ELR (cell line): ENCODE measurements around the gene SLC2A13.

ENCODE experiments used
- DNase-seq: peaks from one replicate; pipeline ENCODE4 v3.0.0-alpha.2; 2015; ENCODE audit warnings: low read depth

Gene SLC2A13

DNA sequence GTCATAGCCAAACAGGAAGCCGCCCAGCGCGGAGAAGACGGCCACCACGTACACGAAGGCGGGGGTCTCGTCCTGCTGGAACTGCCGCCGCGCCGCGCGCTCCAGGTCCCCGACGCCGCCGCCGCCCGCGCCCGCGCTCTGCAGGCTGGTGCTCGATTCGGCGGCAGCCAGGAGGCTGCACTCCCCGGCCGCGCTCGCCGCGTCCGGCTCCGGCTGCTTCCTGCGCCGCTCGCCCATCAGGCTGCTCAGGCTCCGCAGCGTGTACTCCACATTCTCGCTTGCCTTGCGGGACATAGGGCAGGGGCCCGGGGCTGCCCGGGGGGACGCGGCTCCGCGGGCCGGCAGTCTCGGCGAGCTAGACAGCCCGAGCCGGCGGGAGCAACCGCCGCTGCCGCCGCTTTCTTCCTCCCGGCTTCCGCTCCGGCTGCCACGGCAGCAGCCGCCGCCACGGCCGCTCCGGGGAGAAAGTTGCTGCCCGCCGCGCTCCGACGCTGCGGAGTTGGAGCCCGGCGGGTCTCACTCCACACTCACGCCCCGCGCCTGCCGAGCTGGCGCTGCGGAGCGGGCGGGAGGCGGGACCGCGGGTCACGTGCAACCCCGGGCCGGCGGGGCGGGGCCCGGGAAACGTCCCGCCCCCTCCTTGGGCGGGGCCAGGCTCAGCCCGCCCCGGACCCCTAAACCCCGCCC is at the start of gene SLC2A13:
SLC2A13 (minus strand) TSS at position 567 of the 687 bp plus-strand sequence; CDS start at position 294, 273 bp downstream.
- peak; percentile 70 for DNase-seq

DNA sequence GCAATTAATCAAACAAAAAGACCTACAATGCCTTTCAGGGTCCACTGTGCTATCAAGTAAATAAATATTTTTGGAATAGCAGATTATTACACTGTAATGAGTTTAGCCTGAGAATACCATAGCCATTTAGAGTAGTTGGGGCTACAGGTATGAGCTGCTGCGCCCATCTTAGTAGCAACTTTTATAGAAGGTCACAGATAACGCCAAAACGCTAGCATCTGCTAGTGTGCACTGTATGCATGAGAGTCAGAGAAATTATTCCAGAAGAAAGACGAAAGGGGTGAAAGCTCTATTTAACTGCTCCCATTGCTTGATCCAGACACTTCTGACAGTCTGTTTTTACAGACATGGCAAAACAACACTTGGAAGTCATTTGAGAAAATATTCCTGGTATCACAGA is 48.5 kb upstream of the SLC2A13 start:
- no peak for DNase-seq

DNA sequence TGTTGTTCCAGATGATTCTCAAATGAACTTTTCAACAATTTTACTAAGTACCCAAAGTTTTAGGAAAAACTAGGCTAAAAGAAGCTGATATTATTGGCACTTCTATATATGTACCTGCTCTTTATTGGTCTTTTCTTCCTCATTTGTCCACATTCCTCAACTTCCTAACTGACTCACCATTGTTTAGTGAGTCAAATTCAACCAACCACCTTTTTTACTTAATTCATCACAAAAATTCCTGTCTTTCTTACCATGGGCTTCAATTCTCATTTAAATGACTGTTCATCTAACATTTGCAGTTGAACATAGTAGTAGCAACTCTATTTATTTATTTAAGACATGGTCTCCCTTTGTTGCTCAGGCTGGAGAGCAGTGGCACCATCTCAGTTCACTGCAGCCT is 47.6 kb upstream of the SLC2A13 start:
- peak; percentile 9 for DNase-seq

DNA sequence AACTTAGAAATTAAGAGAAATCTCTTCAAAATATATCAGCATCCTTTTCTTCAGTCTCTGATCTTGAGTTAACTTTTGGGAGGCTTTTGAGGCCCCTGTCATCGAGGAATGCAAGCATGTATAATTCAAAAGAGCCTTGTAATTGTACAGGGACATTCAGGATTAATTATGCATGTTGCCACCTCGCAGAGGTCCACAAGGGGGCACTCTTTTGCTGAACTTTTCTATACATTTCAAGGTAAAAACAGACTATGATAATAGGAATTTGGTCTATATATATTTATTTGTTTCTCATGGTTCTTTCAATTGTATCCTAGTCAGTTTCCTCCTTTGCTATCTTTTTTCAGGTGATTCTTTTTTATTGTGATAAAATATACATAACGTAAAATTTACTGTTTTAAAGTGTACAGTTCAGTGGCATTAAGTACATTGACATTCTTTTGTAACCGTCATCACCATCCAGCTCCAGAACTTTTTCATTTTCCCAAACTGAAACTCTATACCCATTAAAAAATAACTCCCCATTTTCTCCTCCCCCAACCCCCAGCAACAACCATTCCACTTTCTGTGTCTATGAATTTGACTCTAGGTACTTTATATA is 47.0 kb upstream of the SLC2A13 start:
- peak; percentile 54 for DNase-seq

DNA sequence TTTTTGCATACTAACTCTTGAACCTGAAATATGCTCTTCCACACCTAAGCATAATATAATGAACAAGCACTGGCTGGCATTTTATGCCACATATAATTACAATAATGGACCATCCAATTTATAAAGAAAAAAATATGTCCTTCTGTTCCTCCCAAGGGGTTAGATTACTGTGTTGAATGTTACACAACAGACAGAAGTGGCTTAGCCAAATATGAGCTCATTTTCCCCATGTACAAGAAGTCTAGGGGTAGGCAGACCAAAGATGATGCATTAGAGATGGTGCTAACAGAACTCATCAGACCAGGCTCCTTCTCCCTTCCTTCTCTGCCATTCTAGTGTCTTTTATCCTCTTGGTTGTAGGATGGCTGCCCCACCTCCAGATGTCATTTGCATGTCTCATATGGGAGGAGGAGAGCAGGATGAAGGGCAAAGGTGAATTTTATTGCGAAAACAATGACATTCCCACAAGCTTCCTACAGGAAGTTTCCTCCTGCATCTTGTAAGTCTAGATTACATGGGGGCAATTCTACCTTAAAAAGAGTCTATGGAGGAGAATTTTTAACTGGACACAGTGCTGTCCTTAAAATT is 43.9 kb upstream of the SLC2A13 start:
- peak; percentile 10 for DNase-seq

DNA sequence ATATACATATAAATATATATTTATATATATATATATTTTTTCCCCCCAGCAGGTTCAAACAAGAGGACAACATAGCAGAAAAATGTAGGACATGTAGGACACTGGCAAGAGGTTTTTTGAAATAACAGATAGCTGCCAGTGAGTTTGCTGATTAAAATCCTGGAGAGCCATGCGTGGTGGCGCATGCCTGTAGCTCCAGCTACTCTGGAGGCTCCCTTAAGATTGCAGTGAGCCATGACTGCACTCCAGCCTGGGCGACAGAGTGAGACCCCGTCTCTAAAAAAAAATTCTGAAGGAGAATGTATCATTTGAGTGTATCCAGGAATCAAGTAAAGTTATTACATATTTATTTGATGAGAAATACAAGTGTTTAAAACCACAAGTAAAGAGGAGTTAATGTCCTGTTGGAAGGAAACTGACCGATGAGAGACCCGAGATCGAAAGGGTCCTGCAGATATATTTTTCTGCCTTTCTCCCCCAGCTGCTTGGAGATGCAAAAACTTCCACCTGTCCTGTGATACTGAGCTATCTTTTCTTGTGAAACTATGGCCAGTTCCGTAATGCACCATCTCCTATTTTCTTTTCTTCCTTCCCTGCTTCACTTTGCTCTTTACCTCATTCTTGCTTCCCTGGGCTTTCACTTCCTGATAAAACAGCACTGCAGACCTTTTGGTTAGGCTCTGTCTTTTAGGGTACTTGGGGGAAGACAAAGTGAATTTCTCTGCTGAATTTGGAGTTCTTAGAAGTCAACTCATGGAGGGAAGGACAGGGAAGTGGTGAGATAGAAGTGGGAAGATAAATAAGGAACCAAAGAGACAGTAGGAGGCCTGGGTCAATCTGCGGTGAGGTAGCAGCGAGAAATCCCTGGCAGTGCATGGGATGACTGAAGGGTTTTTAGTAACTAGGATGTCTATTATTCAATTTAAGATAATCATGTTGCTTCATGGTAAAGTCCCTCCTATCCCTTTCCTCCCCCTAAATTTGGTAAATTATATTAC is 41.2 kb upstream of the SLC2A13 start:
- no peak for DNase-seq

DNA sequence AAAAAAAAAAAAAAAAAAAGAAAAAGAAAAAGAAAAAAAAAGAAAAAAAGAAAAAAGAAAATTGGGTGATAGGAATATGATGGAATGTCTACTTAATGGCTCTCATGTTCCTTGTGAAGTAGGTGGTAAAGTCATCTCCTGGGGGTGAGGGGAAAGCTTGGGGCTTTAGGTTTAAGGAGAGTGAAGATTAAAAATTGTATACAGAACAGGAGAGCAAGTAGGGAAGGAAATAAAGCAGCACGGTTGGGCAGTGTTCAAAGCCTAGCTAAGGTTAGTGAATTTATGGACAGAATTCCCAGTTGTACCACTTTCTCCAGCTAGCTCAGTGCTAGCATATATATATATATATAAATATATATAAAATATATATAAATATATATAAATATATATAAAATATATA is 40.0 kb upstream of the SLC2A13 start:
- DNase-seq: no peak

DNA sequence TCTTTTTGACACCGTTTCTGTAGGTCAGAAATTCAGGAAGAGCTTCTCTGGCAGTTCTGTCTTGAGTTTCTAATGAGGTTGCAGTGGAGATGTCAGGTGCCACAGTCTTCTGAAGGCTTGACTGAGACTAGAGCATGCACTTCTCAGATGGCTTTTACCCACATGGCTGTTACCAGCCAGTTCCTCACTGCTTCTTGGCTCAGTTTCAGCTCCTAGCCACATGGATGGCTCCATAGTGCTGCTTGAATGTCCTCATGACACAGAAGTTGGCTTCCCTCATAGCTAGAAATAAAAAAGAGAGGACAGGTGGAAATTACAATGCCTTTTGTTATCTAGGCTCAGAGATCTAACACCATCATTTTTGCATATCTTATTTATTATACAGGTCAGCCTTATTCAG is 38.1 kb upstream of the SLC2A13 start:
- DNase-seq: no peak

DNA sequence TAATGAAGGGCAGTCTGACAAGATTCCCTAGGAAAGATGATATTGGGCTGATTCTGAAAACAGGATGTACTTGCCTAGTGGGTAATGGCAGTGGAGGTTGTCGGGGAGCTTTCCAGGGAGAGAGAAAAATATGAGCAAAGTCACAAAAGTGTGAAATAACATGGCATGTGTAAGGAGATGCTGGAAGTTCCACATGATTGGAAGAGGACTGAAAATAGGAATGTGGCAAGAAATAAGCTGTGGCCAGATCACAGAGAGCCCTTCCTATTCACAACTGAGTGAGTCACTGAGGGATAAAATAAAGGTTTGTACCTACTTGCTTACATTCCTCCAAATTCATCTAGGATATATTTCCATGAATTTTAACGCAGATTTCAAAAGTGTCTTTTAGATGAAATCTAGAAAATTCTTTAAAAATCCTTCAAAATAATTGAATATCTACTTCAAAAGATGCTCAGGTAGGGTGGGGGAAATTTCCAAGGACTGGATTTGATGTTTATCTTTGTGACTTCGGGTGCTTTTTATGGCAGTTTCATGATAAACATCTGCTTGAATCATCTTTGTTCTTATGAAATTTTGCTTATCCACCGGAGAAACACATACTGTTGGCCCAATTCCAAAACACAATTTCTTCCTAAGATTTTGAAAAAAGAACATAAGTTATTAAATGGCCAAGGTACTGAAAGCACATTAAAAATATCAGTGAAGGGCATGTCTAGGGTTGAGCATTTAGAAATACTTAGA is 36.3 kb upstream of the SLC2A13 start:
- DNase-seq: peak; percentile 19

DNA sequence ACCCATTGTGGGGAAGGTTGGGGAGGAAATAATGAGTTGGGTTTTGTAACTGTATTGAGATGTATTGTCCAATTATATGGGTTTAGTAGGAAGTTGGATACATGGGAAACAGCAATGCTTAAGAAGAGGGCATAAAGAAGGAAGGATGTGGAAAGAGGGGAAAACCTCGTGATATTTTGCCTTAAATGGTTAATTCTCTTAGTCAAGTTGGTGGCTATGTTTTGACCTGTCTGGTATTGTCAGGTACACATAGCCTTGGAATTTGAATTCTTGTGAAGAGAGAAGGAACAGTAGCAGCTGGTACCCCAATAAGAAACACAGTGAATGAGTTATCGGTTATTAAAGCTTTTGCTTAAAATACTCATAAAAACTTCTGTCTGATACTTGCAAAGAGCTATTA is 32.6 kb upstream of the SLC2A13 start:
- no peak for DNase-seq

DNA sequence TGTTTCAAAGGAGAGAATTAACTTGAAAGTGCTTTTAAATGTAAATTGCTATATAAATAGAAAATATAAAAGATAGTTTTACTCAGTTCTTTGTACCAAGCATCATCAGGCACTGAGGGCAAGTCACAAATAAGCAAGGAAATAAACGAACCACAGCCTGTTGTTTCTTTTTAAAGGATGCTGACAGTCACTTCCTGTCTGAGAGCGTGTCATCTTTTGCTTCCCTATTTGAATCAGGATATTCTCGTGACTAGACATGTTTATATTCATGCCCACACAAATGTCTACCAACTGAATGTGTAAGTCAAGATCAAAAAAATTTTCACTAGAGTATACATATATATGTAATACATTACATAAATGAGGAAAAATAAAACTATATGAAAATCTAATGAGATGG is 31.4 kb upstream of the SLC2A13 start:
- peak; percentile 59 for DNase-seq

DNA sequence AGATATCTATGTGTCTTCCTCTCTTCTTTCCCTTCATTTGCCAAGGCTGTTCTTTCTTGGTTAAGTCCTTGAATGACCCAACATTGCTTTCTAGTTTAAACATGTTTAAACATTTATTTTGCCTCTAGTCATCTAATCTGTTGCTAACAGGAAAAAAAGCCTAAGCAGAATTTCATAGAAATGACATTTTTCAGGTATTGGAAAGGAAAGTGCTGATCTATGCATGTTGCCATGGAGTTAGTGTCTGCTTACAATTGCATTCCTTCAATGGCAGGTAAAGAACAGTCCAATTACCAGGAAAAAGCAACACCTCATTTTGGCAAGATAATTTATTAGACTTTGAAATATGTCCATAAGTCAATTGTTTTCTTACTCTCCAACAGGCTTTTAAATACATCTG is 21.5 kb upstream of the SLC2A13 start:
- no peak for DNase-seq

DNA sequence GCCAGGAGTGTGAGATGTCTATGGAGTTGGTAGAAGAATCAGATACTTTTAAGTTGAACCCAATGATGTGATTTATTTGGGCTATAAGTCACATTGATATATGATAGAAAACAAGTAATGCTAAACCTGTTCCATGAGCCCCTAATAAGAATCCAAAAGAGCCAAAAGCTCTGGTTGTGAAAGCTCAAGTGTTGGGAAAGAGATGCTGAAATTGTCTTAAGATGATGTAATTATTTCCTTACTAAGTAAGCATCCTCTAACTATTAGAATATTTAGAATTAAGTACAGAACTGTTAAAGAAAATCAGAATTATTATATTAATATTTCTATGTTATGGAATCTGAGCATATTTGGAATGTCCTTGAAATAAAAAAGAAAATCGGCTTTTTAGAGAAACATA is 17.6 kb upstream of the SLC2A13 start:
- no peak for DNase-seq

DNA sequence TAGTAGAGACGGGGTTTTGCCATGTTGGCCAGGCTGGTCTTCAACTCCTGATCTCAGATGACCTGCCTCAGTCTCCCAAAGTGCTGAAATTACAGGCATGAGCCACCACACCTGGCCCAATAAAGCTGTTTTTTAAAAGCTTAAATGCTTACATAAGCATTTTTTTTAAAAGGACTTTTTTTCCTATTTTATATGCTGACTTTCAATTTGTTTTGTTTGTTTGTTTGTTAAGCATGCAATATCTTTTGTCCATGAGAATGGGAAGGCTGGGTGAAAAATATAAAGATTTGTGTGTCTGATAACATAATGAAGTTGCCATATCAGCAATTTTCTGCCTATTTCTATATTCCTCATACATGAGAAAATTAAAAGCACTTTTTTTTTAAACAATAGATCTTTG is 17.0 kb upstream of the SLC2A13 start:
- no peak for DNase-seq

DNA sequence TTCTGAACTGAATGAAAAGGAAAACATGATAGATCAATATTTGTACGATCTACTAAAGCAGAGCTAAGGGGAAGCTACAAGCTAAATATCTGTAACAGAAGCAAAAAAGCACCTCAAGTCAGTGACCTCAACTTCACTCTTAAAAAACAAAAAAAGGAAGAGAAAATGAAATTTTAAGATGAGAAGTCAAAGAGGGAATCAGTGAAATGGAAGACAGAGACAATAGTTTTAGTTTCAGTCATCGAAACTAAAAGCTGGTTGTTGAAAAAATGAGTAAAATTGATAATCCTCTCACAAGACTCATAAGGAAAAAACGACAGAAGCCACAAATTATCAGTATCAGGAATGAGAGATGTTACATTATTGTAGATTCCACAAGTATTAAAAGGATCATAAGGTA is 11.9 kb upstream of the SLC2A13 start:
- DNase-seq: no peak

DNA sequence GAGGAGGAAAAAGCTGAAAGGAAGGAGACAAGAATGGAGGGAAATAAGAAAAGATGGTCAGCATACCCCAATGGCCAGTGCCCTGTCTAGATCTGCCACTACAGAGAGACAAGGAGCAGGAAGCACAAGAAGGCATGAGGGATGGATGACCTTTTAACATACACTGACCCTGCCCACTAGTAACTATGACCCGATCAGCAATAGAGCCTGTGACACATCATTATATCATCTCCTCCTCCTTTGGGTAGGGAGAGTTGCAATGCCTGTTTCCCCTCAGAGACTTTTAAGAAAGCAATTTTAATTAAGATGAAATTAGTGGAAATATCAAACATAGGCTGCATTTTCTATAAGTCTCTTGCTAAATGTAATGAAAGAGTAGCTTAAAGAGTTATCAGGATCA is 4.7 kb upstream of the SLC2A13 start:
- peak; percentile 10 for DNase-seq

DNA sequence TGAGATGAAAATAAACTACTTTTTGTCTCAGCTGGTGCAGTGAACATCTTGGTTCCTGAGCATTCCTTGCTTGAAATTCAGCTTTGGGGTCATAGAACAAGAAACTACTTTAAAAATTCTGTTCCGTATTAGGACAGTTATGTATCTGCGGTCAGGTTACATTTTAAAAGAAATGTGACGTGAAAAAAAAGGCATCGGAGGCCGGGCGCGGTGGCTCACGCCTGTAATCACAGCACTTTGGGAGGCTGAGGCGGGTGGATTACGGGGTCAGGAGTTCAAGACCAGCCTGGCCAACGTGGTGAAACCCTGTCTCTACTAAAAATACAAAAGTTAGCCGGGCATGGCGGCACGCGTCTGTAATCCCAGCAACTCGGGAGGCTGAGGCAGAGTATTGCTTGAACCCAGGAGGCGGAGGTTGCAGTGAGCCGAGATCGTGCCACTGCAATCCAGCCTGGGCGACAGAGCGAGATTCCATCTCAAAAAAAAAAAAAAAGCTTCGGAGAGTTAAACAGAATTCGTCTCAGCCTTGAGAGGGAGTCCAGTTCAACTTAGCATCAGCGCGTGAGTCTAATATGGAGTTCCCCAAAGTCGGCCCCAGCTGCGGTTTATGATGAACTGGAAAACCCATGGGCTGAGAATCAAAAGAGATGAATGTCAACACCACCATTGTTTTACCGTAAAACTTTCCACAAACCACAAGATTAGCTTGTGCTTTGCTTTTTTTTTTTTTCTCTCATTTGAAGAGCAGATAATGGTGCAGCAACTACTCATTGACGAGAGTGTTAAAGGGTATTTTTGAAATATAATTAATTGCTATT is 2.1 kb upstream of the SLC2A13 start:
- no peak for DNase-seq

DNA sequence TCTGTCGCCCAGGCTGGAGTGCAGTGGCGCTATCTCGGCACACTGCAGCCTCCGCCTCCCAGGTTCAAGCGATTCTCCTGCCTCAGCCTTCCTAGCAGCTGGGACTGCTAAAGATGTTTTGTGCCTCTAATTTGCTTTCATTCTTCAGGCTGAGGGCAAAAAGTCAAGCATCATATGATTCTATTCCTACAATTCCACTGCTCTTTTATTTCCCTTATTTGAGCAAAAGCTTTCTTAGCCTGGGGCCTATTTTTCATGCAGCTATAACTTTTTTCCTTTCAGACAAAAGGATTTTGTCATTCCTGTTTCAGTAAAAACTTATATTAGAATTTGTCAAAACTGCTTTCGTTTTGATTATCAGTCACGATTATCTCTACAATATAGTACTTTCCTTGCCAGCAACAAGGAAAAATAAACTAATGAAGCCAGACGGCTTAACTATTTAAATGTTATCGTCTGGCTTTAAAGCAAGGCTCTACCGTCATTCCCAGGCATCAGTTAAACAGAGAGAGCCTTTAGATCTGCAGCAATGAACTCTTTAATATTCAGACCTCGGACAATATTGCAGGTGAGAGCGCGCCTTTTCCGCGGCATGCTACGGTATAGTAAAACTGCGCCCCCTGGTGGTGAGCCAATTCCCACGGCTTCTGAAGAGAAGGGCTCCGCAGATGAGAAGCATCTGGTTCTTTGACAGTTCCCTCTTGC is 1.4 kb upstream of the SLC2A13 start:
- DNase-seq: peak; percentile 81

DNA sequence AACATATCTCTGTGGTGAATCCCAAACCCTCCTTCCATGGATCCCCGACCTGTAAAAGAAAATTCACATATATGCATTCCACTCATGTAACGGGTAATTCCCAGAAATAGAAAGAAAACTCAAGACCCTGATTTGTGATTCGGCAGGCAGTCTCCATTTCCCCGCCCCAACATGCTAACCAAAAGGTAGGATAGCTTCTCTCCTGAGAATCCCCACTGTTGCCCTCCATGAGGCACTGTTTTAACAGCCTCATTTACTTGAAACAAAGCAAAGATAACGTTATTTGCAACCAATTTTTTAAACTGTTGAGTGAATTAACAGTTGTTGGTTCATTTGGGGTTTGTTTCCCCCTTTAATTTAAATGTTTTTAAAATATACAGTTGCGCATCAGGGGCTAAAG is 774 bp upstream of the SLC2A13 start:
- no peak for DNase-seq

DNA sequence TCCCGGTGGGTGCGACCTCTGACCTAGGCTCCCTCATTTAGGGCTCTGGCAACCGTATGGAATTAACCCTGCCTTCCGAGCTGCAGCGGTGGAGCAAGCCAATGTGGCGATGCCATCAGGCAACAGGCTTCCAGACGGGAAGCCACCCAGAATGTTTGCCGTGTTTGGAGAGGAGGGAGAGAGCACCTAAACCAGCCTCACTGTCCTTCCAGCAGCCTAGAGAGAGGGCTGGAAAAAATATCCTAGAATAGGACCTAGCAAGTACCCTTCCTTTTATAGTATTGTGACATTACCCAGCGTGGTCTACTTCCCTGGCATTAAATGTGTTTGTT is 287 bp upstream of the SLC2A13 start:
- no peak for DNase-seq

DNA sequence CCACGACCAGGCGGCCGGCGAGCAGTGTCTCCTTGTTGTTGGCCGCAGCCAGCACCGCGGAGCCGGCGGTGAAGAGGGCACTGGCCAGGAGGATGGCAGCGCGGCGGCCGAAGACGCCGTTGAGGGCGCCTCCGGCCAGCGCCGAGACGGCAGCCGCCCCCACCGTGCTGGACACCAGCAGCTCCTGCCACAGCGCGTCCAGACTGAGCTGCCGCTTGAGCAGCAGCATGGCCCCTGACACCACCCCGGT is 691 bp downstream of the SLC2A13 start:
- no peak for DNase-seq
